ENCODE results near the gene SINHCAF. TPM values are rescaled to one million over a fixed set of nuclear protein-coding genes. Genes with fewer than 3 reads are reported as not detected.

SINHCAF gene
- total and polyA plus RNA-seq, 4 donors = 23.4 to 67.0 (median 33.8) TPM

GRCh38 chr12:31261744-31262143 is 64.2 kb downstream of the SINHCAF start:
- Histone ChIP-seq H3K4me3 (no peak overlapping the region), H3K4me1 (ENCODE audit: control insufficient read depth in 5 of 5, insufficient read depth in 5 of 5, low read length in 5 of 5) (peaks cover 0 to 4% (median 0%) of the 10 kb centered on the region in 5 donors), H3K9ac (ENCODE audit: insufficient read depth in 1 of 2, low read length in 2 of 2) (no peak overlapping the region), H3K36me3 (ENCODE audit: control insufficient read depth in 4 of 4, insufficient read depth in 4 of 4, low read length in 4 of 4) (no peaks in the 10 kb centered on the region), H3K27me3 (ENCODE audit: control insufficient read depth in 3 of 3, insufficient read depth in 3 of 3, low read length in 2 of 3) (no peaks in the 10 kb centered on the region), H3K9me3 (ENCODE audit: control insufficient read depth in 4 of 4, insufficient read depth in 3 of 4, low read length in 3 of 4) (no peaks in the 10 kb centered on the region), H3K27ac (ENCODE audit: low read depth in 1 of 2, low read length in 1 of 2) (no peak overlapping the region)
- ATAC-seq (ENCODE audit: insufficient read depth, low FRiP score) (no peak), DNase-seq (no peak)
- 95 to 100% methylated on average over 2 of the region's 2 CpGs for WGBS, 2 donors
- TF ChIP-seq CTCF (IDR thresholded peaks at IDR 0.05; ENCODE audit: control extremely low read depth, extremely low read depth) = no peak

GRCh38 chr12:31260840-31261239 is 65.1 kb downstream of the SINHCAF start:
- no peak overlapping the region for H3K9ac ChIP-seq (ENCODE audit: insufficient read depth in 1 of 2, low read length in 2 of 2)
- no peak for ATAC-seq (ENCODE audit: insufficient read depth, low FRiP score)
- no peak for TF ChIP-seq CTCF (IDR thresholded peaks at IDR 0.05; ENCODE audit: control extremely low read depth, extremely low read depth)
- peaks cover 0 to 4% (median 0%) of the 10 kb centered on the region in 5 donors for H3K4me1 ChIP-seq (ENCODE audit: control insufficient read depth in 5 of 5, insufficient read depth in 5 of 5, low read length in 5 of 5)
- no peak for DNase-seq
- no peaks in the 10 kb centered on the region for H3K9me3 ChIP-seq (ENCODE audit: control insufficient read depth in 4 of 4, insufficient read depth in 3 of 4, low read length in 3 of 4)
- no peaks in the 10 kb centered on the region for H3K27me3 ChIP-seq (ENCODE audit: control insufficient read depth in 3 of 3, insufficient read depth in 3 of 3, low read length in 2 of 3)
- H3K4me3 ChIP-seq = no peak overlapping the region
- H3K27ac ChIP-seq (ENCODE audit: low read depth in 1 of 2, low read length in 1 of 2) = no peak overlapping the region
- 78 to 85% methylated on average over 2 of the region's 2 CpGs for WGBS, 2 donors
- no peaks in the 10 kb centered on the region for H3K36me3 ChIP-seq (ENCODE audit: control insufficient read depth in 4 of 4, insufficient read depth in 4 of 4, low read length in 4 of 4)

GRCh38 chr12:31259136-31259886 is 66.6 kb downstream of the SINHCAF start:
- Histone ChIP-seq H3K27me3 (ENCODE audit: control insufficient read depth in 3 of 3, insufficient read depth in 3 of 3, low read length in 2 of 3) (no peaks in the 10 kb centered on the region), H3K9me3 (ENCODE audit: control insufficient read depth in 4 of 4, insufficient read depth in 3 of 4, low read length in 3 of 4) (no peaks in the 10 kb centered on the region), H3K9ac (ENCODE audit: insufficient read depth in 1 of 2, low read length in 2 of 2) (no peak overlapping the region), H3K4me3 (no peak overlapping the region), H3K27ac (ENCODE audit: low read depth in 1 of 2, low read length in 1 of 2) (no peak overlapping the region), H3K4me1 (ENCODE audit: control insufficient read depth in 5 of 5, insufficient read depth in 5 of 5, low read length in 5 of 5) (peaks cover 0 to 4% (median 0%) of the 10 kb centered on the region in 5 donors), H3K36me3 (ENCODE audit: control insufficient read depth in 4 of 4, insufficient read depth in 4 of 4, low read length in 4 of 4) (no peaks in the 10 kb centered on the region)
- DNase-seq (no peak), ATAC-seq (ENCODE audit: insufficient read depth, low FRiP score) (no peak)
- no peak for TF ChIP-seq CTCF (IDR thresholded peaks at IDR 0.05; ENCODE audit: control extremely low read depth, extremely low read depth)
- 84 to 93% methylated on average over 8 of the region's 8 CpGs for WGBS, 2 donors
